Neural cell (in vitro differentiated cells): ENCODE data around the gene USP31. TPM values are rescaled to one million over a fixed set of nuclear protein-coding genes. Genes with fewer than 3 reads are reported as not detected.

ENCODE experiments used
- H2AFZ ChIP-seq: fragments of 200-600, 300-800 bp; sonication (generic), shearing (Covaris generic); 2 replicates; pipeline ENCODE4 v1.6.0; 2014; ENCODE audit warnings: low read depth, mild to moderate bottlenecking, antibody characterized with exemption, low read length, moderate library complexity
- H3F3A ChIP-seq: fragments of 200-600 bp; shearing (Covaris generic); 2 replicates; pipeline ENCODE4 v1.6.1; 2016; ENCODE audit warnings: mild to moderate bottlenecking, moderate library complexity, mixed read lengths, antibody characterized with exemption, low read length; ENCODE audit not compliant: insufficient read depth, poor library complexity, severe bottlenecking
- H3K27ac ChIP-seq: fragments of 200-600, 300-800 bp; sonication (generic), shearing (Covaris generic); 2 replicates; pipeline ENCODE4 v1.5.1; 2014; ENCODE audit warnings: mild to moderate bottlenecking, low read length, moderate library complexity
- H3K27me3 ChIP-seq: fragments of 300-800, 200-600 bp; sonication (generic), shearing (Covaris generic); 2 replicates; pipeline ENCODE4 v1.6.0; 2014; ENCODE audit warnings: mild to moderate bottlenecking, low read depth, low read length, moderate library complexity; ENCODE audit not compliant: insufficient read depth
- H3K36me3 ChIP-seq: fragments of 300-800, 200-600 bp; sonication (generic), shearing (Covaris generic); 2 replicates; pipeline ENCODE4 v1.5.1; 2014; ENCODE audit warnings: mild to moderate bottlenecking, antibody characterized with exemption, low read length, moderate library complexity; ENCODE audit not compliant: insufficient read depth
- H3K4me2 ChIP-seq: fragments of 300-800, 200-600 bp; sonication (generic), shearing (Covaris generic); 2 replicates; pipeline ENCODE4 v1.6.0; 2014; ENCODE audit warnings: mild to moderate bottlenecking, low read length
- H3K4me3 ChIP-seq: fragments of 300-800, 200-600 bp; sonication (generic), shearing (Covaris generic); 2 replicates; pipeline ENCODE4 v1.5.1; 2014; ENCODE audit warnings: mild to moderate bottlenecking, low read length, moderate library complexity
- H3K79me2 ChIP-seq: fragments of 200-600 bp; shearing (Covaris generic); replicated peaks from 2 replicates; pipeline ENCODE4 v1.6.0; 2014; ENCODE audit warnings: mild to moderate bottlenecking, low read length, moderate library complexity; ENCODE audit not compliant: insufficient read depth
- H3K9ac ChIP-seq: fragments of 300-800, 200-600 bp; sonication (generic), shearing (Covaris generic); 2 replicates; pipeline ENCODE4 v1.6.1; 2016; ENCODE audit warnings: mild to moderate bottlenecking, low read length, mixed read lengths
- H3K9me2 ChIP-seq: fragments of 200-600 bp; shearing (Covaris generic); 2 replicates; pipeline ENCODE4 v1.6.1; 2016; ENCODE audit warnings: mild to moderate bottlenecking, low read length, mixed read lengths; ENCODE audit not compliant: insufficient read depth
- H3K9me3 ChIP-seq: fragments of 200-600, 300-800 bp; sonication (generic), shearing (Covaris generic); 2 replicates; pipeline ENCODE4 v1.6.1; 2016; ENCODE audit warnings: mild to moderate bottlenecking, mixed run types, low read length, moderate library complexity, mixed read lengths
- H4K20me1 ChIP-seq: fragments of 200-600 bp; shearing (Covaris generic); 2 replicates; pipeline ENCODE4 v1.6.1; 2016; ENCODE audit warnings: mild to moderate bottlenecking, mixed run types; ENCODE audit not compliant: insufficient read depth
- EP300 ChIP-seq: fragments of 450-650 bp; conservative IDR thresholded peaks from 2 replicates; pipeline ENCODE4 v1.6.1; 2014; ENCODE audit warnings: antibody characterized with exemption, mild to moderate bottlenecking, moderate library complexity; ENCODE audit not compliant: poor library complexity, severe bottlenecking
- EZH2 ChIP-seq: fragments of 200-600, 300-800 bp; shearing (Covaris generic), sonication (generic); IDR thresholded peaks from 2 replicates; pipeline ENCODE4 v1.6.1; 2014; ENCODE audit warnings: antibody characterized with exemption, low read length, borderline replicate concordance, mild to moderate bottlenecking; ENCODE audit not compliant: insufficient read depth, poor library complexity, severe bottlenecking
- MXI1 ChIP-seq: fragments of 450-650 bp; conservative IDR thresholded peaks from 2 replicates; pipeline ENCODE4 v1.6.1; 2014; ENCODE audit warnings: antibody characterized with exemption, mild to moderate bottlenecking; ENCODE audit not compliant: poor library complexity, severe bottlenecking
- POLR2AphosphoS5 ChIP-seq: IDR thresholded peaks from 2 replicates; pipeline ENCODE4 v1.6.1; 2012
- RAD21 ChIP-seq: fragments of 450-650 bp; conservative IDR thresholded peaks from 2 replicates; pipeline ENCODE4 v1.6.1; 2014; ENCODE audit warnings: antibody characterized with exemption, mild to moderate bottlenecking, moderate library complexity
- SMC3 ChIP-seq: fragments of 450-650 bp; conservative IDR thresholded peaks from 2 replicates; pipeline ENCODE4 v1.6.1; 2014; ENCODE audit warnings: antibody characterized with exemption, mild to moderate bottlenecking, moderate library complexity; ENCODE audit not compliant: poor library complexity
- TAF1 ChIP-seq: IDR thresholded peaks from 2 replicates; pipeline ENCODE4 v1.6.1; 2012; ENCODE audit warnings: low read depth
- polyA plus RNA-seq: library from polyadenylated mRNA; depleted of rRNA; stranded (reverse); fragments of >200 nt; gene quantifications from 2 replicates; pipeline ENCODE4 v1.2.3, GENCODE V29; 2014
- TF ChIP-seq, protein P1 (sequence below): IDR thresholded peaks from 2 replicates; pipeline ENCODE4 v1.6.1; 2012; ENCODE audit warnings: borderline replicate concordance
- TF ChIP-seq, protein P2 (sequence below): fragments of 450-650 bp; IDR thresholded peaks from 2 replicates; pipeline ENCODE4 v1.5.1; 2014; ENCODE audit warnings: antibody characterized with exemption, mild to moderate bottlenecking, moderate library complexity; ENCODE audit not compliant: poor library complexity, severe bottlenecking

The USP31 gene
- polyA plus RNA-seq, 1 donor from 2014 or later, result 5.8 TPM

DNA sequence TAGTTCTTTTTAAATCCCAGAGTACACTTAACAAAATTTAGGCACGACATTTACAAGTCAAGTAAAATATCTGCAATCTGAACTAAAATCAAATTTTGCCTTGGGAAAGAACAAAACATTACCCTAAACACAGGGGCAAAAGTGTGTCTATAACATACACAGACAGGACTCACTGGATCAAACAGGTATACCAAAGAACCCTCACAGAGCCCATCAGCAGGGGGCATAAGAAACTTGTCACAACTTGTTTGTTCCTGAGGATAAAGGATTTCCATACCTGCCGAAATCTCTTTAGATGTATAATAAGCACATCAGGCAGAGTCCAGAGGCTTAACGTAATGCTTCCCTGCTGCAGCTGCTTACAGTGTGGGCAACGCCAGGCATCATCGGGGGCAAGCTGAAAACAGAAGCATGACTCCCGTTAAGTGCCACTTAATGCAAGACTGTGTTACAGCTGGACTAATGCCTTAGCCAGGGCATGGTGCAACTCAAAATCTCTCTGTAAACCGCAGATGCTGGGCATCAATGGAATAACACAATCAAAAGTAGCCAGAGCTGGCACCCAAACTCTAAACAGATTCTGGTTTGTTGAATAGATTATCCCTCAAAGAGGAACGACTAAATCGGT, 67.0 kb downstream of the USP31 start:
- H2AFZ ChIP-seq, result no peak overlapping the region
- H3K27ac ChIP-seq, result no peak overlapping the region
- H3K4me3 ChIP-seq, result no peak overlapping the region
- H3K27me3 ChIP-seq, result no peaks in the 10 kb centered on the region
- no peaks in the 10 kb centered on the region for H3K9me2 ChIP-seq
- H3K36me3 ChIP-seq, result peaks cover 4% of the 10 kb centered on the region
- no peaks in the 10 kb centered on the region for H3K79me2 ChIP-seq
- H3K9ac ChIP-seq, result no peak overlapping the region
- H3K4me2 ChIP-seq, result no peak overlapping the region
- TF ChIP-seq MXI1 (no peak), POLR2AphosphoS5 (no peak), TAF1 (no peak), EP300 (no peak), EZH2 (no peak), SMC3 (no peak), RAD21 (no peak)
- TF ChIP-seq, protein P1, sequence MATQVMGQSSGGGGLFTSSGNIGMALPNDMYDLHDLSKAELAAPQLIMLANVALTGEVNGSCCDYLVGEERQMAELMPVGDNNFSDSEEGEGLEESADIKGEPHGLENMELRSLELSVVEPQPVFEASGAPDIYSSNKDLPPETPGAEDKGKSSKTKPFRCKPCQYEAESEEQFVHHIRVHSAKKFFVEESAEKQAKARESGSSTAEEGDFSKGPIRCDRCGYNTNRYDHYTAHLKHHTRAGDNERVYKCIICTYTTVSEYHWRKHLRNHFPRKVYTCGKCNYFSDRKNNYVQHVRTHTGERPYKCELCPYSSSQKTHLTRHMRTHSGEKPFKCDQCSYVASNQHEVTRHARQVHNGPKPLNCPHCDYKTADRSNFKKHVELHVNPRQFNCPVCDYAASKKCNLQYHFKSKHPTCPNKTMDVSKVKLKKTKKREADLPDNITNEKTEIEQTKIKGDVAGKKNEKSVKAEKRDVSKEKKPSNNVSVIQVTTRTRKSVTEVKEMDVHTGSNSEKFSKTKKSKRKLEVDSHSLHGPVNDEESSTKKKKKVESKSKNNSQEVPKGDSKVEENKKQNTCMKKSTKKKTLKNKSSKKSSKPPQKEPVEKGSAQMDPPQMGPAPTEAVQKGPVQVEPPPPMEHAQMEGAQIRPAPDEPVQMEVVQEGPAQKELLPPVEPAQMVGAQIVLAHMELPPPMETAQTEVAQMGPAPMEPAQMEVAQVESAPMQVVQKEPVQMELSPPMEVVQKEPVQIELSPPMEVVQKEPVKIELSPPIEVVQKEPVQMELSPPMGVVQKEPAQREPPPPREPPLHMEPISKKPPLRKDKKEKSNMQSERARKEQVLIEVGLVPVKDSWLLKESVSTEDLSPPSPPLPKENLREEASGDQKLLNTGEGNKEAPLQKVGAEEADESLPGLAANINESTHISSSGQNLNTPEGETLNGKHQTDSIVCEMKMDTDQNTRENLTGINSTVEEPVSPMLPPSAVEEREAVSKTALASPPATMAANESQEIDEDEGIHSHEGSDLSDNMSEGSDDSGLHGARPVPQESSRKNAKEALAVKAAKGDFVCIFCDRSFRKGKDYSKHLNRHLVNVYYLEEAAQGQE, result no peak
- TF ChIP-seq, protein P2, sequence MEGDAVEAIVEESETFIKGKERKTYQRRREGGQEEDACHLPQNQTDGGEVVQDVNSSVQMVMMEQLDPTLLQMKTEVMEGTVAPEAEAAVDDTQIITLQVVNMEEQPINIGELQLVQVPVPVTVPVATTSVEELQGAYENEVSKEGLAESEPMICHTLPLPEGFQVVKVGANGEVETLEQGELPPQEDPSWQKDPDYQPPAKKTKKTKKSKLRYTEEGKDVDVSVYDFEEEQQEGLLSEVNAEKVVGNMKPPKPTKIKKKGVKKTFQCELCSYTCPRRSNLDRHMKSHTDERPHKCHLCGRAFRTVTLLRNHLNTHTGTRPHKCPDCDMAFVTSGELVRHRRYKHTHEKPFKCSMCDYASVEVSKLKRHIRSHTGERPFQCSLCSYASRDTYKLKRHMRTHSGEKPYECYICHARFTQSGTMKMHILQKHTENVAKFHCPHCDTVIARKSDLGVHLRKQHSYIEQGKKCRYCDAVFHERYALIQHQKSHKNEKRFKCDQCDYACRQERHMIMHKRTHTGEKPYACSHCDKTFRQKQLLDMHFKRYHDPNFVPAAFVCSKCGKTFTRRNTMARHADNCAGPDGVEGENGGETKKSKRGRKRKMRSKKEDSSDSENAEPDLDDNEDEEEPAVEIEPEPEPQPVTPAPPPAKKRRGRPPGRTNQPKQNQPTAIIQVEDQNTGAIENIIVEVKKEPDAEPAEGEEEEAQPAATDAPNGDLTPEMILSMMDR, result no peak
- no peaks in the 10 kb centered on the region for H4K20me1 ChIP-seq
- H3F3A ChIP-seq, result no peaks in the 10 kb centered on the region
- no peaks in the 10 kb centered on the region for H3K9me3 ChIP-seq

DNA sequence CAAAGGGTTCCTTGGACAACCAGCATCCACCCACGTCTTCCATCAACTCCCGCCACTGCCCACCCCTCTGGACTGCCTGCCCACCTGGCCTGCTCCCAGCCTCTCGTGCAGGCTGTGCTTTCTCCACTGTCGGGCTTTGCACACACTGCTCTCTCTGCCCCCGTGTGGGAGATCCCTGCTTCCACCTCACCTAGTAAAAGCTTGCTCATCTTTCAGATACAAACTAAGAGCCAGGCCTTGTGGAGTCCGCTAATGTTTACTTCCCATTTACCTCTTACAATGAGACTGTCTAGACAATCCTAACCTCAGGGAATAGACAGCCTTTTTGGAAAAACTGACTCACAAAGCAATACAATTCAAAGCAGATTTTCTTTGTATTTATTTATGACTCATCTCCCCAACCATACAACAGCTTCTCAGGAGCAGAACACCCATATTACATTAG, 67.6 kb downstream of the USP31 start:
- Histone ChIP-seq H3K27ac (no peak overlapping the region), H3K9me3 (no peaks in the 10 kb centered on the region), H3K9ac (no peak overlapping the region), H2AFZ (no peak overlapping the region), H3K4me3 (no peak overlapping the region), H3K9me2 (no peaks in the 10 kb centered on the region), H3K36me3 (peaks cover 4% of the 10 kb centered on the region), H3K79me2 (no peaks in the 10 kb centered on the region), H3K4me2 (no peak overlapping the region), H3F3A (no peaks in the 10 kb centered on the region), H4K20me1 (no peaks in the 10 kb centered on the region), H3K27me3 (no peaks in the 10 kb centered on the region)
- TF ChIP-seq EZH2, result no peak
- TF ChIP-seq TAF1, result no peak
- TF ChIP-seq, protein P1, result no peak
